GM11168 (cell line): ENCODE data around the gene SSH2.
"Not testable (repeated sequence)": the region's sequence is repeated elsewhere in the genome, so short reads cannot be mapped to it uniquely, and the experiment has no call there.

Source experiments
- in situ Hi-C: fragments of 300-500 bp; cut with MboI; formaldehyde crosslinking; loops from one replicate; pipeline ENCODE4 v1.12.0; 2022; ENCODE audit warnings: low sequenced_read_pairs; ENCODE audit not compliant: unreplicated experiment

SSH2 gene

GRCh38 chr17:29686993-29687590, 242.9 kb downstream of the SSH2 start:
- in situ Hi-C loops, result no loop called here

- in situ Hi-C loops, result no loop called here
Measured at GRCh38 chr17:29683481-29683880, 246.5 kb downstream of the SSH2 start.

GRCh38 chr17:29682987-29683386, 247.0 kb downstream of the SSH2 start:
- in situ Hi-C loops, result no loop called here

GRCh38 chr17:29682054-29682453, 248.0 kb downstream of the SSH2 start:
- in situ Hi-C loops, result no loop called here

- in situ Hi-C loops, result no loop called here
Measured at GRCh38 chr17:29677824-29678223, 252.2 kb downstream of the SSH2 start.

- in situ Hi-C loops, result no loop called here
Measured at GRCh38 chr17:29677221-29677791, 252.7 kb downstream of the SSH2 start.

- in situ Hi-C loops, result not testable (repeated sequence)
Measured at GRCh38 chr17:29675961-29676360, 254.1 kb downstream of the SSH2 start.

GRCh38 chr17:29674281-29674680, 255.7 kb downstream of the SSH2 start:
- in situ Hi-C loops, result no loop called here

GRCh38 chr17:29671661-29672060, 258.4 kb downstream of the SSH2 start:
- in situ Hi-C loops, result no loop called here

GRCh38 chr17:29669266-29669665, 260.8 kb downstream of the SSH2 start:
- in situ Hi-C loops, result no loop called here

- in situ Hi-C loops, result no loop called here
Measured at GRCh38 chr17:29667969-29668368, 262.1 kb downstream of the SSH2 start.

- in situ Hi-C loops, result no loop called here
Measured at GRCh38 chr17:29665481-29665810, 264.6 kb downstream of the SSH2 start.

- in situ Hi-C loops, result no loop called here
Measured at GRCh38 chr17:29664743-29665480, 265.1 kb downstream of the SSH2 start.

- in situ Hi-C loops, result no loop called here
Measured at GRCh38 chr17:29663155-29663554, 266.9 kb downstream of the SSH2 start.

- in situ Hi-C loops, result no loop called here
Measured at GRCh38 chr17:29661213-29661612, 268.8 kb downstream of the SSH2 start.

- in situ Hi-C loops, result no loop called here
Measured at GRCh38 chr17:29659155-29659554, 270.9 kb downstream of the SSH2 start.

- in situ Hi-C loops, result no loop called here
Measured at GRCh38 chr17:29655323-29655722, 274.7 kb downstream of the SSH2 start.

GRCh38 chr17:29653995-29654714, 275.9 kb downstream of the SSH2 start:
- in situ Hi-C loops, result no loop called here

- in situ Hi-C loops, result no loop called here
Measured at GRCh38 chr17:29652976-29653375, 277.1 kb downstream of the SSH2 start.

- in situ Hi-C loops, result not testable (repeated sequence)
Measured at GRCh38 chr17:29651913-29652312, 278.1 kb downstream of the SSH2 start.

- in situ Hi-C loops, result no loop called here
Measured at GRCh38 chr17:29650396-29650795, 279.6 kb downstream of the SSH2 start.
